ENCODE measurements around the gene ADI1.

- TF ChIP-seq EP300 (IDR thresholded peaks at IDR 0.05), result no peak
- no peak for TF ChIP-seq CTCF (IDR thresholded peaks at IDR 0.05)
- TF ChIP-seq POLR2A (IDR thresholded peaks at IDR 0.05; ENCODE audit: low read depth), result no peak
Observed at GRCh38 chr2:3453190-3453999, 65.9 kb downstream of the ADI1 start.

All from esophagus muscularis mucosa (tissue), 4 donors.